Keratinocyte (primary cell): ENCODE results near the gene CAMKK2.

ENCODE experiments used
- CTCF ChIP-seq, 3 experiments: IDR thresholded peaks in 1 of 3; conservative IDR thresholded peaks in 1 of 3; optimal IDR thresholded peaks in 1 of 3; 2 replicates in 2 of 3; 3 replicates in 1 of 3; pipeline versions ENCODE3 to v1.5.1; 2011; ENCODE audit warnings: low read length in 3 of 3, mild to moderate bottlenecking in 3 of 3, moderate library complexity in 2 of 3, control low read depth in 1 of 3, inconsistent platforms in 1 of 3; ENCODE audit not compliant: insufficient read depth in 2 of 3; ENCODE audit errors: extremely low read depth in 1 of 3
- EZH2 ChIP-seq: IDR thresholded peaks from one replicate; pipeline ENCODE4 v1.6.1; 2012; ENCODE audit warnings: inconsistent platforms, mild to moderate bottlenecking, low read length, moderate library complexity

- no peak for TF ChIP-seq EZH2
- TF ChIP-seq CTCF (optimal IDR thresholded peaks at IDR 0.05 in 1 of 3, IDR thresholded peaks at IDR 0.05 in 1 of 3, conservative IDR thresholded peaks at IDR 0.05 in 1 of 3; ENCODE audit: extremely low read depth in 1 of 3, insufficient read depth in 2 of 3, low read length in 3 of 3), result no peak
Measured at GRCh38 chr12:121240484-121241101, 55.9 kb downstream of the CAMKK2 start.
